Esophagus muscularis mucosa (tissue), 3 donors: ENCODE data around the gene COL5A1.

Experiments
- CTCF ChIP-seq, 3 experiments: fragments of 200-600 bp in 2 of 3; fragments of 450-650 bp in 1 of 3; sonication (generic) in 2 of 3; IDR thresholded peaks; one replicate each; pipeline ENCODE4 v1.5.1; 2017 to 2019; ENCODE audit warnings: antibody characterized with exemption in 3 of 3, mild to moderate bottlenecking in 2 of 3, moderate library complexity in 1 of 3
- POLR2A ChIP-seq: fragments of 450-650 bp; IDR thresholded peaks from one replicate; pipeline ENCODE4 v1.6.1; 2017; ENCODE audit warnings: antibody characterized with exemption, moderate library complexity, mild to moderate bottlenecking, low read depth
- POLR2AphosphoS5 ChIP-seq, 2 donors: sonication (generic); formaldehyde crosslinking; IDR thresholded peaks; one replicate each; pipeline ENCODE4 v1.6.1; 2017; ENCODE audit warnings: antibody characterized with exemption in 2 of 2

GRCh38 chr9:134833294-134833880, 191.8 kb downstream of the COL5A1 start:
- TF ChIP-seq POLR2A (no peak), CTCF (IDR thresholded peaks at IDR 0.05) (no peak), POLR2AphosphoS5 (IDR thresholded peaks at IDR 0.05) (no peak)
